ENCODE data around the gene RTN4IP1.

The RTN4IP1 gene

DNA sequence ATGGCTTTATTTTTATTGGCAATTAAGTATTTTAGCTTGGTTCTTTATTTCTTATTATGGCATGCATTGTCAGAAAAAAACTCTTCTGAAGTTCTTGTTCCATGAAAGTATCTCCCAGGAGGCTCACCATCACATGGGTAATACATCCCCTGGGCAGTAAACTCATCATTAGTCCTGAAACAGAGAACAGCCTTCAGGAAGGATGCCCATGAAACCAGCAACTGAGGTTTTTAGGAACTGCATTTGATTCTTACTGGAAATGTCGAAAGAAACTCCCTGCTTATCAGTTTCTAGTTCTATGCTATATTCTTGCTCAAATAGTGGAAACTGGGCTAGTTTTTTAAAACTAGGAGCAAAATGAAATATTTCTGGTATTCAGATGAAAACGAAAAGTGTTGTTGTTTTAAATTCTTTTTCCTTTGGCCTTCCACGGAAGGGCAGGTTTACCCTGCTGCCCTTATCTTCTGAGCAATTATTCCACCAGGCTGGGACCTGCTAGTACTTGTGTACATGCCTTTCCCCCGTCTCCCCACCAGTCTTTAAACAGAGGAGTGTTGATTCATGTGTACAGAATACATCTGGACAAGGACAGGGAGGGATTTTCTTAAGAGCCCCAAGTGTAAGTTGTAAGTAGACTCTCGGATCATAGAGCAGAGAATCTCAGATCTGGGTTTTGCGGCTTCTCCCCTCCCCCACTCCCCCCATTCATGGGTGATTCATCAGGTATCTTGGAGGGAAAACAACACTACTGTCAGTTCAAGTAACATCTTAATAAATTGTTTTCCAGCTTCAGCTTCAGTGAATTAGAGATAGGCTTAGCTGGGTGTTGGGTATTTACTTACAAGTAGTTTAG lies 81.5 kb downstream of the RTN4IP1 start:
- DNase-seq (ENCODE audit: low read depth, low spot score), result peak; percentile 36

DNA sequence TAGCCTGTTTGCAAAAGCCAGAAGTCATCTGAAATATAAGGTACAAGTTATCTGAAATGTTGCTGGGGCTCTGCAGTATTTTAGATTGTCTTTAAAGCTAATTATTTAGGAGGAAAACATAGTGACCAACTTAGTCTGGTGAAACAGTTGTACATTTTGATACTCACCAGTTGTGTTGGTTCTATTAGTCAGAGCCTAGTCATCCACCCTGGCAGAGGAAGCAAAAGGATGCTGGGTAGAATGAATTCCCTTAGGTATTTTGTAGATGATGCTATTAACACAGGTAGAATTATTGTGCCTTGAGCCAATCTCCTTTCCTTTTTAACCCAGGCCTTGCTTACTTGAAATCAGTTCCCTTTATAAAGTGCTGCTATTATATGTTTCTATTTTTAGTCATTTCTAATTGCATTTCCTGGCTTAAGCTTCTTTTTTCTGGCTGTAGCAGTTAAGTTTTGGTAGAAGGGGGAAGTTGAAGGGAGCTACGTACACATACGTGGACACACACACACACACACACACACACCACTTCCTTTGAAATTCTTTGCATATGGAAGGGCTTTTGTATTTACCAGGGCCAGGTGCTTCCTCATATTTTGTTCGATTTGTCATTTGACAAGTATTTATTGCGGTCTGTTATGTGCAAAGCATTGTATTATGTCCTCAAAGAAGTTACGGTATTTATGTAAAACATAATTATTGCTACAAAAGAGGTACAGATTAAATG lies 82.4 kb downstream of the RTN4IP1 start:
- DNase-seq (ENCODE audit: low read depth, low spot score), result no peak

DNA sequence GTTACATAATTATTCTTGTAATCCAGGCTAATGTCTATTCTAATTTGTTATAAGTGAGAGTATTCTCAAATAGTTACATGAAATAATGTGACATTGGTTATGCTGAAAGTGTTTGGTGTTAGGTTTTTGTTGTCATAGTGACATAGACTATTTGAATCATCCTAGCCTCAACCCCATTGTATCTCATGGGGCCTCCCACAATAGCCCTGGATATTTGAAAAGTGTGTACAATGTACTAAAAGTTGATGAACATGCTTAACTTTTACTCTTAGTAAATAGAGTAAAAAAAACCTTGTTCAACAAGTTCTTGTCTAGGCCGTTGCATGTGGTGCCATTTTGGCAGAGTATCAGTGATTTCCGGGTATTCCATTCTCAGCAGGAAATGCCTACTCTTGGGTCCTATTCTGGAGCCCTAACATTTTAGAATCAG lies 83.0 kb downstream of the RTN4IP1 start:
- DNase-seq (ENCODE audit: low read depth, low spot score), result no peak

DNA sequence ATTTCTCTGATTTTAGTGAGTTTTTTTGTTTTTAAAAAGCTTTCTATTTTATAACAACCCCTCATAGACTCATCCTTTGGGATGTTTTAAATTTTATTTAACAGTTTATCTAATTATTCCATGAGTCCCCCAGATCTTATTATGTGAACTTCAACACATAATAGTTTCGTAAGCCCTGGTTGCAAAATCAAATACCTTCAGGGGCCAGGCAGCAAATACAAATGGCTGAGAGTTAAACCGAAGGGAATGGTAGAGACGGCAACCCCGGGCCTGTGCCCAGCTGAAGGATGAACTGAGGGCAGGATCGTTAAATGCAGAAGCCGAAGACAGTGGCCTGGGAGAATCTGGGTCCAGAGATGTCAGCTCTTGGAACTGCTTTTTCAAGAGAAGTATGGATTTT lies 88.4 kb downstream of the RTN4IP1 start:
- DNase-seq (ENCODE audit: low read depth, low spot score), result no peak

DNA sequence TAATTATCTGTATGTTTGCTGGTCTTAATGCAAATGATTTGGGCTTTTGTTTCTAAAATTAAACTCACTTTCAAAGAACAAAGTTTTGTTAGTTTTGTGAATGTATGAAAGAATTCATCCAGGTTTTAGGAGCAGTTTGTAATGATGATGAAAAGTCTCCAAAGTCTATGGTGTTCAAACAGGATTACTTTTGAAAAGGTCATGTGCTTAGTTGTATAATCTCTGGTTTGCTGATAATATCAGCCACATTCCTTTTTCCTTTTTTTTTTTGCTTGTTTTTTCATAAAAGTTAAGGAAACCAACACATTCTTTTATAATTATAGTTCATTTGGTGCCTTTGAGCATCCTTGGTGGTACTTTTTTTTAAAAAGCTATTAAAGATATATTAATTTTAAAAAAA lies 88.9 kb downstream of the RTN4IP1 start:
- no peak for DNase-seq (ENCODE audit: low read depth, low spot score)

DNA sequence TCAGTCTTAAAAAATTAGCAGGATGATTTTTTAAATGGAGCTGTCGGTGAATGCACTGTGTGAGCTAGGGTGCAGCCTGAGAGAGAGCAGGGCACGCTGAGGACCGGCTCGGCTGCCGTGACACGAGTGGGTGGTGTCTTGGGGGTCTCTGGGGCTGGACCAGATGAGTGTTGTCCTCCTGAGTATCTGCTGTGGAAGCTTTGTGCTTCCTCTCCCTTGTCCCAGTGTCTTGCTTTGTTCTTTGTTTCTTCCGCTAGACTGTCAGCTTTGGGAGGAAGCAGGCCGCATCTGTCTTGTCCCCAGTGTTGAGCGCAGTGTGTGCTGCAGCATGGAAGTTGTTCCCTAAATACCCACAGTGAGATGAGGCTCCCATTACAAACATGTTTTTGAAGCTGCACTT lies 89.4 kb downstream of the RTN4IP1 start:
- DNase-seq (ENCODE audit: low read depth, low spot score), result no peak

DNA sequence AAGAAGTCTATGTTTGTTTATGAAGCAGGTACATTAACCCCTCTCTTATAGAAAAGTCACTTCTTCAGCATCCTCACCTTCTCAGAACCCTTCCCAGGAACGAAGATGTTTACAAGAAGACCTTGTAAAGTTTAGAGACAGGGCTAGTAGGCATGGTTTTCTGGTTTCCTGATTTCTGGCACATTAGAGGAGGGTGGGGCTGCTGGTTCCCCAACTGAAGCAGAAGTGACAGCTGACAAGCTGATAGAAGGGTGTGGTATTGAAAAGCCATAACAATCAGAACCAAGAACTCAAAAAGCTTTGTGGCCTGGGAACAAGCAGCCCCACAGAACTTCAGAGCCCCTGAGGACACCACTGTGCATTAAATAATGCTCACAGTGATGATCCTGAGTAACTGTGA lies 91.2 kb downstream of the RTN4IP1 start:
- no peak for DNase-seq (ENCODE audit: low read depth, low spot score)

DNA sequence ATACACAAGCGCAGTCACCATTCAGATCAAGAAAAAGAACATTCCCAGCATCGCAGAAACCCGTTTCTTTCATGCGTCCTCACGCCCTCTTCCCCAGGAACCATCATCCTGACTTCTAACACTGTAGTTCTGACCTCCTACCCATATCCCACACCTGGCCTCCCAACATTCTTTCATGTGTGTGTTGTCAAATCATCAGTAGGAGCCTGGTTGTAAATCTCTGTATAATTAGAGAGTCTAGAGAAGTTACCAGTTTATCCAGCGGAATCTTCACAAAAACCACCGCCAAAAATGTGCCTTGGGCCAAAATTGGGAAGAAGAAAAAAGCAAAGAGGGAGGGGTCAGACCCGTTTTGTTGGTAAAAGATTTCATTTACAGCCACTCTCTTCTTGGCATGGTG lies 91.6 kb downstream of the RTN4IP1 start:
- peak; percentile 11 for DNase-seq (ENCODE audit: low read depth, low spot score)

DNA sequence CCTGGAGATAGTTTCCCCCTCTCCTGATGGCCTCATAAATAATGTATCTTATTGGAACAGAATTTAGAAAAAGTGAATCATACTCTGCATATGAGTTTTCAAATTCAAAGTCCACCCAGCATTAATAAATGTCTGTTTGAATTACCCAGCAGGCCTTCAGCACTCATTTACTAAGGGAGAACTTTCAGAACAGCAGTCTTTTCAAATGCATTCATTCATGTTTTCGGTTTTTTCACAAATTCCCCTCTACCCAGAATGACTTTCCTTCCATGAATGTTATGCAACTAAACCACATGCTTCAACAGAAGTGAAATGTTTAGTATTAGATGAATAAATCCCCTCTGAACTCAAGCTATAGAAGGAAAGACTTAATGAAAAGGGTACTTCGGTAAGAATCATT lies 92.4 kb downstream of the RTN4IP1 start:
- DNase-seq (ENCODE audit: low read depth, low spot score), result no peak

DNA sequence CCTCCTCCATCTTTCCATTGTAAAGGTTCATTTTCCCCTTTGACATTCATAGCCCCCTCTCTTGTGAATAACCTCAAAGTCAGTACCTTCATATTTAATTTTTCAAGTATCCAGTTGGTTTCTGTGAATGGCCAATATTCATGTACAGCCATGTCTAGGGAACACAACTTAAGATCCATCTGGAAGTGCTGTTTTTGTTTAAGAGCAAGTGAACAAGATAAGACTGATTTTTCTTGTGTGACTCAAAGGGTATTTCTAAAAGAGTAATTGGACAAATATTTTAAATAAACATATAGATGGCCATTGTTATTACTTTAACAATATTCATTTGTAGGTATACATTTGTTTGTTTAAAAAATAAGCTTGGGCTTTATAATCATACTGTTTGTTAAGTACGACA lies 92.9 kb downstream of the RTN4IP1 start:
- no peak for DNase-seq (ENCODE audit: low read depth, low spot score)

DNA sequence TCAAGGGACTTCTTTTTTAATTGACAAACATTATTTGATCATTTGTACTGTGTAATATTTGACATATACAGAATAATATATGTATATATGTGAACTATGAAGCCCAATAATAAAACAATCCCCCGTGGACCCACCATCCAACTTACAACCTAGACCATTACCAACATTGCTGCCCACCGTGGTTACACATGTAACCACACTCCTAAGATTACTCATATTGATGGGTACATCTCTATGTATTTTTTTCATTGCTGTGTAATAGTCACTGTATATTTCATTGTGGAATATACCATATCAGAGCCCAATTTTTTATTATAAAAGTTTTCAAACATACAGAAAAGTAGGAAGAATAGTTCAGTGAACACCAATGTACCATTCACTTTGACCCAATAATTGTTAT lies 94.3 kb downstream of the RTN4IP1 start:
- DNase-seq (ENCODE audit: low read depth, low spot score), result no peak

DNA sequence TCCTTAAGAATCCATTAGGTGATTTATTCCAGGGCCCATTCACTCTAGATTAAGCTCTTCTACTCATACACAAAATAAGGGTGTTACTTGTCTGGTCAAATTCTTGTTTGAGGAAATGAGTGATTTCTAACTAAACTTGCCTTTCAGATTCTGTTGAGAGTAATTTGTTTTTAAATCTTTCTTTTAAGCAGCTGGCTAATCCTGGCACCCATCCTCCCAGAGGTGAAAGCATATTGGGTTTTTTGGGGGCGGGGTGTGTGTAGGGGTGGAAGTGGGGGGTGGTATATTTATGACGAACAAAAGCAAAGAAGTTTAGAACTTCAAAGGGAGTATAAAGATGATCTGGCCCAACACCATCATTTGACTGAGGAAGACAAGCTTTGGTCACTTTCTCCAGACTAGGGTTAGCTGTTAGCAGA lies 94.7 kb downstream of the RTN4IP1 start:
- no peak for DNase-seq (ENCODE audit: low read depth, low spot score)

DNA sequence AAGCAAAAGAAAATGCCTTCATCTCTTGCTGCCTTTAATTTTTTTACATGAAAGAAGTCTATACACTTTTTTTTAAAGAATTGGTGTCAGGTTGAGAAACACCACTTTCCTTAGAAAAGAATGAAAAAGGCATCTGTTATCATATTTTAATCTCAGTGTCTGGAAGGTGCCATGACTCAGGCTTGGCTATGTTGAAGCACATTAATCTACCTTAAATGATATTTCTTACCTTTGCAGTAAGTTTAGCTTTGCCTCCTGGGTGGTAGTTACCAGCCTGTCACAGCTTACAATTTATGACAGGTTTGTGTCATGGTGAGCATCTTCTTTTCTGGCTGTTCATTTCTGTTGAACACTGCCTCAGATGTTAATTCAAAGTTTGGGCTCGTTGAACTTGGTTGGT lies 95.3 kb downstream of the RTN4IP1 start:
- no peak for DNase-seq (ENCODE audit: low read depth, low spot score)

DNA sequence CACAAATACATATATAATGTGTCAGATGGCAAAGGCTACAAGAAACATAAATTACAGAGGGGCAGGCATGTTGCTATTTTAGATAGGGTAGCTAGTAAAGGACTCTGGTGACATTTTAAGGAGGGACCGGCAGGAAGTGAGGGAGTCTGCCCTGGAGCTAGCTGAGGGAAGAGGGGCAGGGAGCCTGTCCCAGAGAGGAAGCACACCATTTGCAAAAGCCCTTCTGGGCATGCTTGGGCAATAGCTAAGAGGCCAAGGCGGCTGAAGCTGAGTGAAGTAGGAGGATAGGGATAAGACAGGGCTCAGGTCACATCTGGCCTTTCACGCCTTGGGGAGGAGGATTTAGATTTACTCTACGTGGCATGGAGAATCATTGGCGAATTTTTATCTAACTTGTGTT lies 96.2 kb downstream of the RTN4IP1 start:
- peak; percentile 44 for DNase-seq (ENCODE audit: low read depth, low spot score)

DNA sequence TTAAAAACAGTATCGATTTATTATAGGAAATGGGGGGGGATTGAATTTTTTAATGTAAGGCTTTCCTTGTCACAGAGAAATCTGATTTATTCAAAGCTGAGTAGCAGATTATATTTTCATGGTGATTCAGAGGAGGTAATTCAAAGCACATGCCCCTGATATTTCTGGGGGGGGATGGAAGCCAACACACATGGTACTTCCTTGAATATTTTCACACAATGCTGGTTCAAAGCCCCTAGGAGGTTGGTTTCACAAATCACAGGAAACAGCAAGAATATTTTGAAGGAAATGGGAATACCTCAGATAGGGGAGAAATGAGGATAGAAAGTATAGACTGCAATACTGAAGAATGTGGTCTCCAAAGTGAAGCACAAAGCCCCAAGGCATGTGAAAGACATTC lies 98.8 kb downstream of the RTN4IP1 start:
- DNase-seq (ENCODE audit: low read depth, low spot score), result no peak

DNA sequence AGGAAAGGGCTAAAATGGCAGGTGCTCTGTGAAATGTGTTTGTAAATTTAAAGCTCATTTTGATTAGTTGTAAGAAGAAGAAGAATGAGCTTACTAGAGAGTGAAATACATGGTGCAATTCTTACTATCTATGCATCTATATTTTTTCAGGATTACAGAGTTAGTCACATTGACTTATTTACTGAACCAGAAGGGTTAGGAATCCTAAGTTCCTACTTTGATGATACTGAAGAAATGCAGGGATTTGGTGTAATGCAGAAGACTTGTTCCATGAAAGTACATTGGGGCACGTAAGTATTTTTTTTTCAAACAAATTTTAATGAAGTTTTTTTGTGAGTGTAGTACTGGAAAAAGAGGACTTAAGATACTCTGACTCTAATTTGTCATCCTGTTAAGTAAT lies 99.3 kb downstream of the RTN4IP1 start:
- no peak for DNase-seq (ENCODE audit: low read depth, low spot score)

DNA sequence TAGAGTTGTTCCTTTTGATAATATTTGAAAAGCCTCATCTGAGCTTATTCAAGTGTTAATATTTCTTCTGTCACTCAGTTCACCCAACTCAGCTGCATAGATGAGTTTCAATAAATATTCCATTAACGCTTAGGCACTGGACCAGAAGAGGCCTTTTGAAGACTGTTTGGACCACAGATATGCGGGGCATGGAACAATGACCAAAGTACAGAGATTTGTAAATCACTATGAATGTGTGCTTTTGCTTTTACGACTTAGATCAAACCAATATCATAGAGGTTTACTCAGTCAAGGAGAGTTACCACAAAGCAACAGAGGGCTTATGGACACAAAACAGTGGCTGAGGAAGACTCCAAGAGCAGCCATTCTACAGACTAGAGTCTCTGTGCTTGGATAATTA lies 99.9 kb downstream of the RTN4IP1 start:
- no peak for DNase-seq (ENCODE audit: low read depth, low spot score)

DNA sequence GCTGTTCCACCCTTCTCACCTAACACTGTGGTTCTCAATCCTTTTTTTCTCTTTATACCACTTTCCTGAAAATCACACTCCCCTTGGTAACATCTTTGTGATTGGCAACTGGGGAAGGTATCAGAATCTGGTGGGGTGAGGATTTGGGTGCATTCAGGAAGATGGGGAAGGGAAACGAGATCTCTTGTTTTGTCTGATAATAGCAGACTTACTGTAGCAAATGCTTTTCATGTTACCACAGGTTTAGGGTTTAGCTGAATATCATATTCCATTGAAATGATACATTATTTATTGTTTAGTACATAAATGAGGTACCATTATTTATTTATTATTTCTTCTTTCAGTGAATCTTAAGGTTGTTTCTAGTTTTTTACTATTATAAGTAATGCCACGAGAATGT lies 100.8 kb downstream of the RTN4IP1 start:
- DNase-seq (ENCODE audit: low read depth, low spot score), result no peak

DNA sequence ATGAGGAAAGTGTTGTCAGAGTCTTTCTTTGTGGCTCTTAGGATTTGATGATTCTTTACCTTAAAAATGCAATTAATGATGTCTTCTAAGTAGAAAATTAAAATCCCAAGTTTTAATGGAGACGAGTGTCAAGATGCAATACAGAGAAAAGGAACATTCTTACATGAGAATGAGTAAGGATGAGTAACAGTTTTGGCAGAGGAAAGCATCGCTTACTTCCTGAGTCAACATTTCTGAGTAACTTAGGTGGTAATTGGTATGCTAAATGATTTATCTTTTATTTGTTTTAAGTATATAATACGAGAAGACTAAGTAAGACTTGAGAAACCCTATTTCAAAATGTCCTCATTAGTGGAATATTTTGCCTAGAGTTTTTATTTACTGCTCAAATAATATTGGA lies 101.3 kb downstream of the RTN4IP1 start:
- no peak for DNase-seq (ENCODE audit: low read depth, low spot score)

DNA sequence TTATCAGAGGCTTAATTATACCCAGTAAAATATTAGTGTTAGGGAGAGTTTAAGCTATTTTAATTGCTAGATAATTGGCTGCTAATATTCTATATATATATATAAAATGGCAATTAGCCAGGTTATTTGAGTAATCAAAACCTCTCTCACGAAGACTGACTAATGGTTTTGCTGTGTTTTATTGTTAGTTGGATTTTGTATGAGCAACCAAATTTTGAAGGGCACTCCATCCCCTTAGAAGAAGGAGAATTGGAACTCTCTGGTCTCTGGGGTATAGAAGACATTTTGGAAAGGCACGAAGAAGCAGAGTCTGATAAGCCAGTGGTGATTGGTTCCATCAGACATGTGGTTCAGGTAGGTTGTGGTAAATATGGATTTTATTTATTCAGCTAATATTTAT lies 102.2 kb downstream of the RTN4IP1 start:
- no peak for DNase-seq (ENCODE audit: low read depth, low spot score)

DNA sequence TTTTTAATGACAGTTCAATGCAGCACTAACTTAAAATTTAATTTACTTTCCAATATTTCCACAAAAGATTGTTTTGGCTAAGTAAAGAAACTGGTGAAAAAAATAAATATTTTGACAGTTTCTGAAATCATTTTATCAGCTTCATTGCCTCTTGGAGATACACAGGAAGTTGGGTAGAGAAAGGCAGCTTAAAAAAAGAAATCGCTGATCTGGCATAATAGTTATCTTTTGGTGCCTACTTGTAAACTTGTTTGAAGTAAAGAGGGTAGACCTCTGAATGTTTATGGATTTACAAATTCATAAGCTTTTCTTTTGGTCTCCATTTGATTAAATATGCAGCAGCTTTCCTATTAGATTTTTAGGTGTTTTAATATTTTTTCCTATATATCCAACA lies 103.4 kb downstream of the RTN4IP1 start:
- no peak for DNase-seq (ENCODE audit: low read depth, low spot score)

DNA sequence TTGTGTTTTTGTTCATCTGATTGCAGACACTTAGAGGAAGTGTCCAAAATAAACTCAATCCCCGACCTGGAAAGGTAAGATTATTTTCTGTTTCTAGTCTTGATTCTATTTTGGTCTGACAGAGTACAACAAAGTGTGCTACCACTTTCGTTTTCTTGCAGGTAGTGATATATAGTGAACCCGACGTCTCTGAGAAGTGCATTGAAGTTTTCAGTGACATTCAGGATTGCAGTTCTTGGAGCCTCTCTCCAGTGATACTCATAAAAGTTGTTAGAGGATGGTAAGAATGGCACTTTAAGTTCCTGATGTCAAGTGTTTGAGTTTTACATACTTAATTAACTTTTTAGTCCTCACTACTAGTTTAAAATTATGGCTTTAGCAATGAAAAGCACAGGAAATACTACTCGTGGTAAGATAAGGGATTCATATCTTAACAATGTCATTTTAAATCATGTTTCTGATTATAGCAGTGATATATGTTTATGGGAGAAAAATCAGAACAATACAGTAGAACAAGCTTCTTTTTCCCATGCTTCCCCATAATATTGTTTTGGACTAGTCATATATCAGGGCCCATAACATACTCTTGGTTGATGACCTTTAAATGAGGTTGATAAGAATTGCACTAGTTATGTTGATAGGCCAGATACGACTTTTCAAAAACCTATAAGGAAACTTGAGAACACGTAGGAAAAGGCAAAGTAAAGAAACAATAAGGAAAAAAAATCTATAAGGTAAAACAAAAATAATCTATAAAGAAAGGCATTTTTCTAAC lies 104.0 kb downstream of the RTN4IP1 start:
- no peak for DNase-seq (ENCODE audit: low read depth, low spot score)

All from ELF-1 (cell line).